ENCODE measurements around the gene COMMD9. TPM values are rescaled to one million over a fixed set of nuclear protein-coding genes. Genes with fewer than 3 reads are reported as not detected.

The COMMD9 gene
- total and polyA plus RNA-seq, 3 donors from 2014 or later = 42.7 to 73.9 (median 58.2) TPM

- whole genome bisulfite sequencing, 2 donors = 75 to 85% methylated on average over 8 to 9 of the region's 9 CpGs
- intact Hi-C loops (cut with DNase I; ENCODE audit: low total_unique reads) = no loop called here
Measured at GRCh38 chr11:36264011-36264972, 24.9 kb downstream of the COMMD9 start.

GRCh38 chr11:36261094-36261493 is 28.1 kb downstream of the COMMD9 start:
- 86 to 90% methylated on average over 4 of the region's 4 CpGs for WGBS, 2 donors
- no peak overlapping the region for H3K27ac ChIP-seq
- TF ChIP-seq CTCF (IDR thresholded peaks at IDR 0.05) (no peak), POLR2A (IDR thresholded peaks at IDR 0.05) (no peak)
- H3K9me3 ChIP-seq = no peaks in the 10 kb centered on the region
- DNase-seq = no peak
- H3K4me3 ChIP-seq = no peak overlapping the region
- no peaks in the 10 kb centered on the region for H3K36me3 ChIP-seq (ENCODE audit: low read depth, missing control alignments)
- no peaks in the 10 kb centered on the region for H3K4me1 ChIP-seq
- H3K27me3 ChIP-seq = no peaks in the 10 kb centered on the region
- intact Hi-C loops (cut with DNase I; ENCODE audit: low total_unique reads) = no loop called here

More at GRCh38 chr11:36264011-36264972, 24.9 kb downstream of the COMMD9 start:
- no peak for DNase-seq
- TF ChIP-seq CTCF (IDR thresholded peaks at IDR 0.05) = no peak
- no peak overlapping the region for H3K4me3 ChIP-seq
- no peaks in the 10 kb centered on the region for H3K27me3 ChIP-seq
- H3K4me1 ChIP-seq = no peaks in the 10 kb centered on the region
- no peaks in the 10 kb centered on the region for H3K36me3 ChIP-seq (ENCODE audit: low read depth, missing control alignments)
- H3K27ac ChIP-seq = no peak overlapping the region
- H3K9me3 ChIP-seq = no peaks in the 10 kb centered on the region

GRCh38 chr11:36258730-36259360 is 30.4 kb downstream of the COMMD9 start:
- Histone ChIP-seq H3K27ac (no peak overlapping the region), H3K4me3 (no peak overlapping the region), H3K36me3 (ENCODE audit: low read depth, missing control alignments) (no peaks in the 10 kb centered on the region), H3K27me3 (no peaks in the 10 kb centered on the region), H3K9me3 (no peaks in the 10 kb centered on the region), H3K4me1 (no peaks in the 10 kb centered on the region)
- intact Hi-C loops (cut with DNase I; ENCODE audit: low total_unique reads) = no loop called here
- no peak for TF ChIP-seq POLR2A (IDR thresholded peaks at IDR 0.05)
- peak; percentile 44 to 65 (median 53) for TF ChIP-seq CTCF (IDR thresholded peaks at IDR 0.05)
- WGBS, 2 donors = 39 to 49% methylated on average over 11 to 12 of the region's 12 CpGs
- DNase-seq = peak; percentile 77

- 59 to 82% methylated on average over 5 of the region's 5 CpGs for WGBS, 2 donors
- intact Hi-C loops (cut with DNase I; ENCODE audit: low total_unique reads) = no loop called here
- TF ChIP-seq POLR2A (IDR thresholded peaks at IDR 0.05) (no peak), CTCF (IDR thresholded peaks at IDR 0.05) (no peak)
- no peak for DNase-seq
- no peaks in the 10 kb centered on the region for H3K4me1 ChIP-seq
- no peaks in the 10 kb centered on the region for H3K36me3 ChIP-seq (ENCODE audit: low read depth, missing control alignments)
- no peaks in the 10 kb centered on the region for H3K9me3 ChIP-seq
- H3K4me3 ChIP-seq = no peak overlapping the region
- H3K27me3 ChIP-seq = no peaks in the 10 kb centered on the region
- H3K27ac ChIP-seq = no peak overlapping the region
Measured at GRCh38 chr11:36257351-36257750, 31.9 kb downstream of the COMMD9 start.

All from testis (tissue), 3 donors.